HG03342 (cell line): Measurements from ENCODE around the gene RNF225.
"Not testable (repeated sequence)": the region's sequence is repeated elsewhere in the genome, so short reads cannot be mapped to it uniquely, and the experiment has no call there.

ENCODE experiments used
- ATAC-seq: cut with Tn5 transposase; IDR thresholded peaks from one replicate; pipeline ENCODE4 v1.9.1; 2021; ENCODE audit warnings: mild to moderate bottlenecking, moderate library complexity; ENCODE audit not compliant: unreplicated experiment

The RNF225 gene

DNA sequence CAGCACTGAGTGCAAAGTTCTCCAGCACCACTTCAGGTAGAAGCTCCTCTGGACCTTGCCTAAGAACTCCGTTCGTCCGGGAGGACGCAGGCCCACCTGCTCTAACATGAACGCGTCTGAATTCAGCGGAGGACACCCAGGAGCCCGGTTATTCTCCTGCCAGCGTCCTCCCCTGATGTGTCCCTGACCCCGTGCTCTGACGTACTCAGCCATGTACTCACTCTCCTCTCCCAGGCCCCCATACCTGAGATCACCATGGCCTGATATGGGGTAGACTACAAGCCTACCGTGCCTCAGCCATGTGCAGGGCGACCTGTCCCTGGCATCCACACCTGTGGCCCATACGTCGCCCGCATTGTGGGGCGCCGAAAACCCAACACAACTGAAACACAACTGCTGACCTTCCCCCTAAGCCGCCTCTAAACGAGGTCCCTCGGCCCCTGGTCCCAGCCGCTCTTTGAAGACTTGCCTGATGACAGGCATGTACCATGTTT lies 12.2 kb downstream of the RNF225 start:
- peak; percentile 5 for ATAC-seq

DNA sequence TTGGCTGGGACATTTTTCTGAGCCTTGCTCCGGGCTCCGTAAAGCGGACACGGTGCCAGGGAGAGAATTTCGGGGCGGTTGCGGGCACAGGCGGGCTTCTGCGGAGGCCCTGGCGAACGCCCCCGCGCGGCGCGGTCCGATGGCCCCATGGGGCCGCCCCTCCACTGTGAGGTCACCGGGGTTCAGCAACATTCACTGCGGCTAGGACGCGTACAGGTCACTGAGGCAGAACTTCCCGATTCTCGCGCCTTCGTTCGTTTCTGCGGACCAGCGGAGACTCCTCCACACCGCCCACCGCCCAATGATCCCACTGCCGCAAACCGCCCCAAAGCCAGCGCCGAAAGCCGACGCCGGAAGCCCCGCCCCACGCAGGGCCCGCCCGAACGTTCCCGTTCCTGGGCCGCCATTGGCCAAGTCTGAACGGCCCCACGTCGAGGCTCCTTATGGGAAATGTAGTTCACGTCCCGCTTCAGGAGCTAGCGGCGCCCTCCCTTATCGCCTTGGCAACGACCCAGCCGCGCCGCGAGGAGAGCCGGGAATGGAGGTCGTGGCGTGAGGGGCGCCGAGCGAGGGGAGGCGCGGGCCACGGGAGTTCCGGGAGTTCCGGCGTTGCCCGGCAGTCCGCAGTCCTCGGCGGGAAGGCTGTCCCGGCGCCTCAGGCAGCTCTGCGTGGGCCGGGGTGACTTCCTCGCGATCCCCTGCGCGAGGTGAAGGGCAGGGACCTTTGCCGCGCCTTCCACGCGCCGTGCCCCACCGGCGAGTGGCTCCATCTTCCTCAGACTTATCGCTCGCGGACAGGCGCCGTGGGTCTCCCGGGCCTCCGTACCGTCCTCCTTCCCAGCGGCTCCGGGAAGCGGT lies 12.9 kb downstream of the RNF225 start, which contains the start of gene ZNF584:
TSS of gene ZNF584 (plus strand) at position 498 of the 858 bp plus-strand sequence. CDS start 499 bp downstream, outside the sequence.
- ATAC-seq: peak; percentile 90

DNA sequence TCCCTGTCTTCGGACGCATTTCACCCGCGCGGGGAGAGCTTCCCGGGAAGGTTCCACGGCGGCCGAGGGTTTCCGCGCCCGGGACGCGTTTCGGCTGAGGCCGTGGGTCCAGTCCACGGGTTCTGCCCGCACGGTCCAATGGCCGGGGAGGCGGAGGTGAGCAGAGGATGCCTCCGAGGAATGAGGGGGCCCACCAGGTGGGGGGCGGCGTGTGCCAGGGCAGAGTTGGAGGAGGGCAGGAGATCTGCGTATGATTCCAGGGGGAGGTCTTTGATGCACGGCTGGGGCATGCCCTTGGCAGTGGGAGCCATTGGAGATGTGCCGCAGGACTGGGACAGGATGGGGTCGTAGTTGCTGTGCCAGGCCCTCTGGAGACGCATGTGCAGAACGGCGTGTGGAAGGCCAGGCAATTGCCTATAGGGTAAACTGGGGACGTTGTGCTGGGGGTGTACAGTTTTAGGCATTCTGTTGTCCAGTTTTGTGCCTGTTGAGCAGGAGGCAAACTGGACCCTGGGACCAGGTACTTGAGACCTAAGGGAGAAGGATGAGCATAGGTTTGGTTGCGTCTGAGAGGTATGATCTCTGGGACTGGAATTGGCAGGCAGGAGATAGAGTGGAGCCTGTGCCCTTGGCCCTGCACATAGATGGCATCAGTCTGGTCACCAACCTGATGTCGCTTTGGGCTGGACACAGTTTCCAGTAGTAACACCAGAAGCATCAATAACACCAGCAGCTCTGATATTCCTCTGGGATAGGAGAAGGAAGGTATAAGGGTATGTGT lies 13.7 kb downstream of the RNF225 start:
- ATAC-seq: no peak

DNA sequence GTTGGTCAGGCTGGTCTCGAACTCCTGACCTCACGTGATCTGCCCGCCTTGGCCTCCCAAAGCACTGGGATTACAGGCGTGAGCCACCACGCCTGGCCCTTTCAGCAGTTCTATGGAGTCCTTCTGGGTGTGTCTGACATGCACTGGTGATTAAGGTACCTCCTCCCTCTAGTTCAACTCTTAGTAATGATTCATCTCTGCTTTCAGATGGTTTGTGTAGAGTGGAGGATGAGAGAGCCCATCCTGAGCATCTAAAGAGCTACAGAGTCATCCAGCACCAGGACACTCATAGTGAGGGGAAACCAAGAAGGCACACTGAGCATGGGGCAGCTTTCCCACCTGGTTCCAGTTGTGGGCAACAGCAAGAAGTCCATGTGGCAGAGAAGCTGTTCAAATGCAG lies 21.1 kb downstream of the RNF225 start:
- no peak for ATAC-seq

DNA sequence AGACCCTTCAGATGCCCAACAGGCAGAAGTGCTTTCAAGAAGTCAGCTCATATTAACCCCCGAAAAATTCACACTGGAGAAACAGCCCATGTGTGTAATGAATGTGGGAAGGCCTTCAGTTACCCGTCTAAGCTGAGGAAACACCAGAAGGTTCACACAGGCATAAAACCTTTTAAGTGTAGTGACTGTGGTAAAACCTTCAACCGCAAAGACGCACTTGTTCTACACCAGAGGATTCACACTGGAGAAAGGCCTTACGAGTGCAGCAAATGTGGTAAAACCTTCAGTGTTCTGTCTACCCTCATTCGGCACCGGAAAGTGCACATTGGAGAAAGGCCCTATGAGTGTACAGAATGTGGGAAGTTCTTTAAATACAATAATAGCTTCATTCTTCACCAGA lies 21.6 kb downstream of the RNF225 start:
- ATAC-seq: no peak

DNA sequence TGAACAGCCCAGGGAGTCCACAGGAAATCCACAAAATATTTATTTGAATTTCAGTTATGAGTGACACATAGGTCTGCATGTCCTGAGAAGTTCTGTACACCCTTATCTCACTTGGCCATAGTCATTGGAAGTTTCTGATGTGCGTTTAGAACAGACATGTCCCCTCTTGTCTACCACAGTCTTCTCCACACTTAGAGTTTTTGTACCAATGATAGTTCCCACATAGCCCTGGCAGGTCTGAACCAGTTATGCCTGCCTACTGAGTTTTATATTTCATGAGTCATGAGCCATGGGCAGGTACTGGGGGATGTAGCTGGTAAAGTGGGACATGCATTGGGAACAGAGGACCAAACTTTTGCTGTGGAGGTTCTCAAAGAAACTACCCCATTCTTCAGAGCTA lies 33.2 kb downstream of the RNF225 start:
- no peak for ATAC-seq

DNA sequence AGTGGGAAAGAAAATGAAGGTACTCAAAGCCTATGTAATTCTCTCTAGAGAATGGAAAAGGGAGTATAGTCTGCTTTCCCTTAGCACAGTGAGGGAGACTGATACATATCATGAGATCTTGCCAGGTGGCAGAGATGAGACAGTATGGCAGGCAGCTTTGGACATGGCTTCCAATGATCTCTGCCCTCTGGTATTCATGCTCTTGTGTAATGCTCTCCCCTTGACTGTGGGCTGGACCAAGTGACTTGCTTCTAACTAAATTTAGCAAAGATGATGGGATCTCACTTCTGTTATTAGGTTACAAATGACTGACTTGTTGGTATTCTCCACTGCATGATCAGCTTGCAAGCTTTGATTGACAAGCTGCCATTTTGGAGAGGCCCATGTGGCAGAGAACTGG lies 34.3 kb downstream of the RNF225 start:
- ATAC-seq: no peak

GRCh38 chr19:58434217-58434616 lies 38.8 kb downstream of the RNF225 start:
- no peak for ATAC-seq

GRCh38 chr19:58439576-58440554 lies 44.4 kb downstream of the RNF225 start, which contains the start of gene ZNF132:
Gene ZNF132 (minus strand): TSS chr19:58440153. CDS start chr19:58439821, 332 bp downstream.
- peak; percentile 96 for ATAC-seq

DNA sequence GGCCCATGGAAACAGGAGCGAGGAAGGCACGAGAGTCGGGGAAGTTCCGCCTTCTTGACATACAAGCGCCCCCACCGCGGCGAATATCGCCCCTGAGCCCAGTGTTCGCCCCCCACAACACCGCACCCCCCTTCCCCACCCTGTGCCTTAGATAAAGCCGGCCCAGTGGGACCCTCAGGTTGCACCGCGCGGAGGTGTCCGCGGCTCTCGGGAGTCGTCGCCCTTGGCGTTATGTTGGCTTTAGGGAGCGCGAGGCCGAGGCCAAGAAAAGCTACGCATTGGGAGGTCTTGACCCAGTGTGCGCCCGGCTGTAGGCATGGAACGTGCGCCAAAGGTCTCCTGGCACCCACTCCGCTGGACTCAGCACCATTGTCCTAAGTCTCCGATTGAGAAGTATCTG lies 45.1 kb downstream of the RNF225 start:
- no peak for ATAC-seq

DNA sequence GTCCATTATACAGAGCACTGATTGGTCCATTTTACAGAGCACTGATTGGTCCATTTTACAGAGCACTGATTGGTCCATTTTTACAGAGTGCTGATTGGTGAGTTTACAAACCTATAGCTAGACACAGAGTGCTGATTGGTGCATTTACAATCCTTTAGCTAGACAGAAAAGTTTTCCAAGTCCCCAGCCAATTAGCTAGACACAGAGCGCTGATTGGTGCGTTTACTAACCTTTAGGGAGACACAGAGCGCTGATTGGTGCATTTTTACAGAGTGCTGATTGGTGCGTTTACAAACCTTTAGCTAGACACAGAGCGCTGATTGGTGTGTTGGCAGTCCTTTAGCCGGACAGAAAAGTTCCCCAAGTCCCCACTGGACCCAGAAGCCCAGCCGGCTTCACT lies 47.5 kb downstream of the RNF225 start:
- not testable (repeated sequence) for ATAC-seq
